IPS-NIHi7 (cell line): ENCODE data around the gene AP2A2.
"Not testable (repeated sequence)": the region's sequence is repeated elsewhere in the genome, so short reads cannot be mapped to it uniquely, and the experiment has no call there.

Experiments used
- DNase-seq: peaks from one replicate; pipeline ENCODE4 v3.0.0; 2012; ENCODE audit warnings: mixed read lengths; ENCODE audit errors: extremely low spot score

Gene AP2A2

DNA sequence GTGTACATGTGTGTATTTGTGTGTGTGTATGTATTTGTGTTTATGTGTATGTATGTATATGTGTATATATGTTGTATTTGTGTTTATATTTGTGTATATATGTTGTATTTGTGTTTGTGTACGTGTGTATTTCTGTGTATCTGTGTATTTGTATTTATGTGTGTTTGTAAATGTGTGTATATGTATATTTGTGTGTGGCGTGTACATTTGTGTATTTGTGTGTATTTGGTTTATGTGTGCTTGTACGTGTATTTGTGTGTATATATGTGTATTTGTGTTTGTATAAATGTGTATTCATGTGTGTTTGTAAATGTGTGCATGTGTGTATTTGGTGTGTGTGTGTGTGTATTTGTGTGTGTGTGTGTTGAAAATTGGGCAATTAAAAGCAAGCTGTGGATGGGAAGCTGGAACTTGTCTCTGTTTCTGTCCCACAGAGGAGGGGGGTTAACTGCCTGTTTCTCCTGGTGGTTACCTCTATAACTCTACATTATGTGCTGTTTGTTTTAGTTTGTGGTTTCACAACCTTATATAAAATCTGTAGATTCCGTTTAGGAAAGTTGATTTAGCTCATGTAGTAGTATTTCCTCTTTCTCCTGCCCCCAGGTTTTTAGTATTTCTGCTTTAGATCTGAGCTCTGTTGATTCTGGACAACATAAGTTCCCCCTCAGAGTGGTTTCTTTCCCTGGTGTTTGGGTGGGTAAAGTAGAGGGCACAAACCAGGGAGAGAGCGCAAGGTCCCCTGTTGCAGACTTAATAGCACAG lies 28.9 kb downstream of the AP2A2 start:
- DNase-seq, result peak; percentile 4

DNA sequence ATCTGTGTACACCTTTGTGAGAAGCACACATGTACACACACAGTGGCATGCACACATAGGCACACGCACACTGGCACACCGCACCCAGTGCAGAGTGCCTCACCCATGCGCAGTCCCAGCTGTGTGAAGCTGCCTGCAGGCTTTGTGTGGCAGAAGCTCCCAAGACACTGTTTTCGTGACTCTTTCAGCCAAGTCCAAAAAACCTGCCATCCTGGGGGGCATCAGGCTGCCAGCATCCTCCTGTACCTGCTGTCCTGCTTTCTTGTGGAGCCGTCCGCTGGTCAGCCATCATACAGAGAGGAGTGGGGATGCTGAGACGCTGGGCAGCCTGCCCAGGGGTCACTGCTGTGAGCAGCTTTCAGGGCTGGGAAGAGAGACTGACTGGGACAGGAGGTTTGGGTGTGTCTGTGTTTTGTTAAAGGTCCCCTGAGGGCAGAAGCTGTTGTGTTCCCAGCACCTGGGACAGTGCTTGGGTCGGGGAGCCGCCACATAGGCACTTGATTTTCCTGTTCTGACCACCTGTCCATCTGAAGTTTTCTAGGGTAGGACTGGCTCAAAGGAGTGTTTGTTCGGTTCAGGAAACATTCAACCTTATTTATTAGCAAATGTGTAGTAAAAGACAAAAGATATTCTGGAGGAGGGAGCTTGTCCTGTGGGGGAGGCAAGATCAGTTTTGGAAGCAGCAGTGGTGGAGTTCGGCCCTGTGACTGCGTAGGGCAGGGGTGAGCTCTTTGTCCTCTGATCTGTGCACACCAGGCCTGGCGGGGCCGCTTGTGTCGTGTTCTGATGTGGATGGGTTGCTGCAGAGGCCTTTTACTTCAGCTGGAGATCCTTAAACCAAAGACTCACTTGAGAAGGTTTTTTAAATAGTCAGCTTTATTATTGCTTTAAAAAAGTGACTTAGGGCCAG lies 29.7 kb downstream of the AP2A2 start:
- peak; percentile 57 for DNase-seq

DNA sequence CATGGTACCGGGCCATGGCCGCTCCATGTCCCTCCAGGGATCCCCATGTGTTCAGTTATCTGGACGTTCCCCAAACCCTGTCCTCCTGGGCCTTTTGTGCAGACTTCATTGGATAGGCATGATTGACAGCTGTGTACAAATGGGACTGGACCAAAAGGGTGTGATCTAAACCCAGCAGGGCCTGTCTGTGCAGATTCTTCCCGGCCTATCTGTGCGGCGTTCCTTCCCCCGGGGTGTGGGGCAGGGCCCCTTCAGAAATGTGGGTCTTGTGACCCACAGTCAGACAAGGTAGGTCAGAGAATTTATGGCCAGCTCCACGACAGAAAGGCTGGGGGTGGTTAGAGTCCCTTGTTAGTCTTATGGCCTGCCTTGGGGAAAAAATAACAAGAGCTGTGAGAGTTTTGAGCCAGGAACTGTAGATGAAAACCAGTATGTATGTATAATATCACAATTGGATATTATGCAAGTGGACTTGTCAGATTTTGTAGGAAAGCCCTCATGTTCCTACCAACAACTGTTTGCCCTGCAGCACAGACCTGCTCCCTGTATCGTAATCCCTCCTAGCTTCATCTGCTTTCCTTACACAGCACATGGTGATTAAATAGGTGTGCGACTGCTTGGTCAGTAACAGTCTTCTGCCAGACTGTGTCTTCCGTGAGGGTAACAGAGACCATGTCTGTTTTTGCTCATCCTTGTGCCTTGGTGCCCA lies 31.7 kb downstream of the AP2A2 start:
- peak; percentile 2 for DNase-seq

DNA sequence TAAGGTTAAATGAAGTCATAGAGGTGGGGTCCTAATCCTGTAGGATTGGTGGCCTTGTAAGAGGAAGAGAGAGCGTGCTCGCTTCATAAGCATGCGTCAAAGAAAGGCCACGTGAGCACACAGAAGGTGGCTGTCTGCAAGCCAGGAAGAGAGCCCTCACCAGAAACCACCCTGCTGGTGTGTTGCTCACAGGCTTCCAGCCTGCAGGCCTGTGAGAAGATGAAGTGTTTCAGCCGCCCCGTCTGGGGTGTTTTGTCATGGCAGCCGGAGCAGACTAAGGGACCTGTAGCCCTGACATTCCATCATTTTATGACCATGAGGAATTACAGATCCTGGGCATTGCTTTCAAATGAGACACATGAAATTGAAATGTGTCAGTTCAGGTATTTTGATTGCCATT lies 32.4 kb downstream of the AP2A2 start:
- DNase-seq, result peak; percentile 3

DNA sequence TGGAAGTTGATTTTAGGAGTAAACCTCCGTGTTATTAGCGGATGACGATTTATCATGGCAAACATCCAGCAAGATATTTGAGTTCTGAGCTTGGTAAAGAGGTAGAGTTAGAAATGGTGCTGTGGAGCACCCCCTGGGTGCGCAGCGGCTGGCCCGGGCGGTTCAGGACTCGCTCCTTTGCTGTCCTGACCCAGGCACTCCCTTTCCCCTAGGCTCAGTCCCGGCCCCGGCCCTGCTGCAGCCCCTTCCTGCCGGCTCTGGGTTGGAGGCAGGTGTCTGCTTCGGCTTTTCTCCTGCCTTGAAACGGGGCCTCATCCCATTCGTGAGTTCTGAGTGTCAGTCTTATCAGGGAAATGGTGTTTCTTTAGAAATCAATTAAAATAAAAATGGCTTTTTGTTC lies 33.4 kb downstream of the AP2A2 start:
- peak; percentile 30 for DNase-seq

DNA sequence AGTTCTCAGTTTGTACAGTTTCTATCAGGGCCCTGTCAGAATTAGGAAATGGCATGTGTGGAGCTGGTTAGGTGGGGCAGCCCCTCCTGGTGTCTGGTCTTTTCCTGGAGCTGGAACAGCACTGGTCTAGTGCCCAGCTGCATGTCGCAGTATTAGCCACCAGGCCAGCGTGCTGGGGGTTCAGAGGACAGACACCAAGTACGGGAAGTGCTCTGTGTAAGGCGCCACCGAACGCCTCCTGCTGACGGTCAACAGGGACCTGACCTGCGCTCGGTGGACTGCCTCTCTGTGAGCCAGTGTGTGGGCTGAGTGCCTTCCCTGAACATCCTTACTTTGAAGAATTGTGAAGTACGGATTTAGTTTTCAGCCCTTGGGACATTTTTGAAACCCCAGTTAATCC lies 33.9 kb downstream of the AP2A2 start:
- peak; percentile 11 for DNase-seq

DNA sequence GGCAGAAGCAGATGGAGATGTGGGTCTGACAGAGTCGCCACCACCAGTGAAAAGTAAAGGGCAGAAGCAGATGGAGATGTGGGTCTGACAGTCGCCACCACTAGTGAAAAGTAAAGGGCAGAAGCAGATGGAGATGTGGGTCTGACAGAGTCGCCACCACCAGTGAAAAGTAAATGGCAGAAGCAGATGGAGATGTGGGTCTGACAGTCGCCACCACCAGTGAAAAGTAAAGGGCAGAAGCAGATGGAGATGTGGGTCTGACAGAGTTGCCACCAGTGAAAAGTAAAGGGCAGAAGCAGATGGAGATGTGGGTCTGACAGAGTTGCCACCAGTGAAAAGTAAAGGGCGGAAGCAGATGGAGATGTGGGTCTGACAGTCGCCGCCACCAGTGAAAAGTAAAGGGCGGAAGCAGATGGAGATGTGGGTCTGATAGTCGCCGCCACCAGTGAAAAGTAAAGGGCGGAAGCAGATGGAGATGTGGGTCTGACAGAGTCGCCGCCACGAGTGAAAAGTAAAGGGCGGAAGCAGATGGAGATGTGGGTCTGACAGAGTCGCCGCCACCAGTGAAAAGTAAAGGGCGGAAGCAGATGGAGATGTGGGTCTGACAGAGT lies 35.7 kb downstream of the AP2A2 start:
- DNase-seq, result not testable (repeated sequence)

DNA sequence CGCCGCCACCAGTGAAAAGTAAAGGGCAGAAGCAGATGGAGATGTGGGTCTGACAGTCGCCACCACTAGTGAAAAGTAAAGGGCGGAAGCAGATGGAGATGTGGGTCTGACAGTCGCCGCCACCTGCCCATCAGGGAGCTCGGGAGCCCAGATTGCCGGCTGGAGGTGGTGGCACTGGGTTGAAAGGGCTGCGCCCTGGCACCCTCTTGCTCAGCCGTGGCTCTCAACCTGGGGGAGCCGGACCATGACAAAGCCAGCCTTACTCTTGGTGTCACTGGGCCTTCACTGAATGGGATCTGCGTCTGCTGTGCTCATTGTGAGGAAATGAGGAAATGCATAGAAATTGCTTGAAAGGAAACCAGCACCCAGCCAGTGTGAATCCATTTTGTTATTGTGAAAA lies 36.3 kb downstream of the AP2A2 start:
- no peak for DNase-seq

DNA sequence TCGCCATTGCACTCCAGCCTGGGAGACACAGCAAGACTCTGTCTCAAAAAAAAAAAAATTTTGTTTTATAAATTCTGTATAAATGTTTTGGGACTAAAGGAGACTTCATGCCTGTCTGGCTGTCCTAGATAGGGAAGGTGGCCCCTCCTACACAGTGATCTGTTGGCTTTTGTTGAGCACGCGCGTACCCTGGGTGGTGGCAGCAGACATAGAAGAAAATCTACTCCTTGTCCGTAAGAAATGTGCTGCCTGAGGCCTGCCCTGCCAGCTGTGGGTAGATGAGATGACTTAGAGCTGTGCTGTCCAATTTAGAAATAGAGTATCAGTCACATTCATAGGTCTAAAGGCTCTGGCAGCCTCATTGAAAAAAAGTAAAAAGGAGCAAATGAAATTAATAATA lies 37.0 kb downstream of the AP2A2 start:
- no peak for DNase-seq

DNA sequence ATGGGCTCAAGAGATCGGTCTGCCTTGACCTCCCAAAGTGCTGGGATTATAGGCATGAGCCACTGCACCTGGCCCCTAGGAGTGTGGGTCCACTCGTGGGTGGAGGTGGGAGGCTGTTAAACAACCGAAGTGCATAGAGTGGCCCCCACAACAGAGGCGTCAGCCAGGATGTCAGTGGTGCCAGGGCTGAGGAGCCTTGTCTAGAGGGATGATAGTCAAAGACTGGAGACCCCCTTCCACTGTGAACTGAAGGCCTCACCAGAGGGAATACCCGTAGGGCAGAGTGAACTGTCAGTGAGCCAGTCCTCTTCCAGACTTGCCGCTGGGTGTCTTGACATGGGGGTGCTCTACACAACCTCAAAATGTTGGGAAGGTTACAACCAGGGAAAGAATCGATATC lies 38.2 kb downstream of the AP2A2 start:
- no peak for DNase-seq

DNA sequence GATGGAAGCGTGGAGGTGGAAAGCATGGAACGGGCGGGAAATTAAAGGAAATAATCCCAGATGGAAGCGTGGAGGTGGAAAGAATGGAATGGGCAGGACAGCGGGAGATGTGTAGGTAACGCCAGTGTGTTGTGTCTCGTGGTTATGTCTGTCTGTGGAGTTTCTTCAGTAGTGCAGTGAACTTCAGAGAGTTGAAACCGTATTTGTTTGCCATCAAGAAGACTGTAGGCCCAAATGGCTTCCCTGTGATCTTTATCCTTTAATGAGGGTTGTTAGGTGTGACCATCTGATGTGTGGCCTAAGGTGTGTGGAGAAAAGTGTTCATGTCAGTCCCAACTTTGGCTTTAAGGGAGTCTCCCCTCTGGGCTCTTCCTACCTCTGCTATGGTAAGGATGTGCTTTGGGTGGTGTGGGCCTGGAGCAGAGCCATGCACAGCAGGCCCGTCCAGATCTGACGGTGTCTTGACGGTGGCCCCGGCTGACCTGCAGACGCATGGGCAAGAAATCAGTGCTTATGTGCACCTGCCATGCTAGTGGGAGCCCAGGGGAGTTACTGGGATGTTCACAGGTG lies 39.6 kb downstream of the AP2A2 start:
- DNase-seq, result no peak

DNA sequence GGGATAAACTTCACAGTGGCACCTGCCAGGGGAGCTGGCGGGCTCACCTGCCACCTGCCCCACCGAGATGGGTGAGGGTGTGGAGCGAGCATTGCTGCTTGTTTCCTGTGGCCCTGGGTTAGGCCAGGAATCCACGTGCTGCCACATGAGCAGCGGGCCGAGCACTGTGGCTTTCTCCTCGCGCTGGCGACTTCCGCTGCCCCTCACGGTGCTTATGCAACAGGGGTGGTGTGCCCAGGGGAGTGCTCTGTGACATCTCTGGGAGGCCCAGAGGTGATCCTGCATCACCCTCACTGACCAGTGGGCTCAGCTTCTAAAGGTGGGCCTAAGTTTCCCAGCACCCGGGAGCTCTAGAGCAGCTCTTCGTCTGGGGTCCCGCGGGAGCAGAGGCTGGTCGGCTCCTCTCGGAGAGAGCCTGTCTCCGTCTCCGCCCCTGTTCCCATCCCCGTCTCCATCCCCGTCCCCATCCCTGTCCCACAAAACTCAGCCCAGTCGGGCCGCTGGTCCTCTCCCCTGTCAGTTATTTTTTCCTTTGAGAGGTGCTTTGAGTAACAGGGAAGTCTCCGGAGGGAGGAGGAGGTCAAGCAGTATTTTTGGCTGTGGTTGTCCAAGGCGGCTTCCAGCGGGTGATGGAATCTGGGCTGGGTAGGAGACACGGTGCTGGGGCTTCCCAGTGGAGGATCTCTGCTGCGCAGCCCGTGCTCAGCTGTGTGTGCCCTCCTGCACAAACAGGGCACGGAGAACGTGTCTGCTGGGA lies 42.5 kb downstream of the AP2A2 start:
- no peak for DNase-seq

DNA sequence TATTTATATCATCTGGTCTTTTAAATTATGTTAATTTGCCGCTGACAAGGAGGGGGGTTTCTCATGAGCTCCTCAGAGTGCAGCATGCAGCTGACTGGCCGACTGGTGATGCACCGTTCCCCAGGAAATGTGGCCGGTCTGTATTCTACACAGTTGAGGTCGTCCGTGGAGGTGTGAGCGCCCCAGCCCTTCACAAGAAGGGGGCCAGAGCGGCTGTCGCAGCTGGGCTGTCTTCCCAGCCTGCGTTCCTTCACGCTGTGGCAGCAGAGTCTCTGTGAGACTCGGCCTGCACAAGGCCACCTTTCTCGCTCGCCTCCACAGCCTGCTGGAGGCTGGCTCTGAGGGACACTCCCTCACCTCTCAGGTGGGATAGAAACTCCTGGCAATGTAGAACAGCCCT lies 43.2 kb downstream of the AP2A2 start:
- no peak for DNase-seq

DNA sequence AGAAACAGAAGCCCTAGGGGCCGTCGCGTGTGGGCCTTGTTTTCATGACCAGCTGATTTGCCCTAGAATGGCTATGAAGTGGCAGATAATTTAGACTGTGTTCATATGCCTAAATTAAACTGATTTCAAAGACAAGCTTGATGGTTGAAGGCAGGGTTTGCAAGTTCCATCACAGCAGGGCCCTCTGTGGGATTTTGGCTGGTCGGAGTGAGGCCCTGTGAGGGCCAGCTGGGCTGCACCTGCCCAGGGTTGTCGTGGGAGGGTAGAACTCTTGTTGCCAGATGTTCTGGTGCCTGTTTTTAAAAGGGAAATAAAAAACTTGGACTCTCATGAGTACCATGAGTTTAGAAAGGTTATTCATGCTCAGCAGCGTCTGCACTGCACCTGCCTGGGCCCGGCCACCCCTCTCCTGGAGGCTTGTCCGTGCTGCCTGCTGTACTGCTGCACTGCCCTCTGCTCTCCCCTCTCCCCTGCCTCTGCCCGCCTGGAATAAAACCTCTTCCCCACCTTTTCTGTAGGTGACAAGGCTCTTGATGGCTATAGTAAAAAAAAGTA lies 44.1 kb downstream of the AP2A2 start:
- no peak for DNase-seq

DNA sequence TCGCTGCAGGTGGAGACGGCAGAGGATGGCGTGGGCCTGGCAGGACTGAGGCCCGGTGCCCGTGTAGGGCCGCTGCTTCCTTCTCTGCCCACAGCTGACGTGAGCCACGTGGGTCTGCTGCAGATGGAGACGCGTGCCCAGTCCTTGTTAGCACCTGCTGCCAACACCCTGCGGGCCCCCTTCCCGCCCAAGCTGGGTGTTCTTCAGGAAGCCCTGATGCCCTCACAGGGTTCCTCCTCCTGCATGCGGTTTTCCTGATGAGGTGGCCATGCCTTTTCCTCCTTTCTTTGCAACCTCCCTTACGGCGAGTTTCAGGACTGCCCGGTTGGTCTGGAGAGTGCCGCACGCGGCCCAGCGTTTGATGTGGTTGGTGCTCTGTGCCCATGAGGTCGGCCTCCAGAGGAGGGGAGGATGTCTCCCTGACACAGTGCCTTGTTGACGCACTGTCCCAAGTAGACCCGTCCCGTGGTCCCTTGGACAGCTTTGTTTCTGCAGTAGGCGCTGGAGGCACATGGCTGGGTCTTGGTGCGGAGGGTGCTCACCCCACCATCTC lies 44.7 kb downstream of the AP2A2 start:
- no peak for DNase-seq

DNA sequence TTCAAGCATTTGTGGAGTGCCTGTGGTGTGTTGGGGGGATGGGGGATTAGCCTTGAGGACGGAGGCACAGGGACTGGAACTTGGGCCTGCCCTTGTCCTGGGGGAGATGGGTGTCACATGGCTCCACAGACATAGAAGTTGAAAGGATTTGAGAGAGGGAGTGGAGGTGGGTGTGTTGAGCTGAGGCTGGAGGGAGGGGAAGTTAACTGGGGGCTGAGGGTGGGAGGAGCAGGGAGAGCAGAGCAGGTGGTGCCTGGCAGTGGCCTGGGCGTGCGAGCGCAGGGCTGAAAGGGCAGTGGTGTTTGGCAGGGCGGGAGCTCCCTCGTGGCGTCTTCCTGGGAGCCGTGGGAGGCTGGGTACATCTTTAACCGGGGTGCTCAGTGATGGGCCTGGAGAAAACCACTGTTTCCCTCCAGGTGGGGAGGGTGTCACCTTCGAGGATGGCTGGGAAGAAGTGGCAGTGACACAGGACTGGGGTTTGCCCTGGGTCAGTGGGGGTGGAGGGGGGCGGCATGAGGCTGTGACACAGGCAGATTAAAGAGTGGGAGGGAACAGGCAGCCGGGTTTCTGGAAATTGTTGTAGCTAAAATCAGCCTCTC lies 45.5 kb downstream of the AP2A2 start:
- DNase-seq, result no peak

DNA sequence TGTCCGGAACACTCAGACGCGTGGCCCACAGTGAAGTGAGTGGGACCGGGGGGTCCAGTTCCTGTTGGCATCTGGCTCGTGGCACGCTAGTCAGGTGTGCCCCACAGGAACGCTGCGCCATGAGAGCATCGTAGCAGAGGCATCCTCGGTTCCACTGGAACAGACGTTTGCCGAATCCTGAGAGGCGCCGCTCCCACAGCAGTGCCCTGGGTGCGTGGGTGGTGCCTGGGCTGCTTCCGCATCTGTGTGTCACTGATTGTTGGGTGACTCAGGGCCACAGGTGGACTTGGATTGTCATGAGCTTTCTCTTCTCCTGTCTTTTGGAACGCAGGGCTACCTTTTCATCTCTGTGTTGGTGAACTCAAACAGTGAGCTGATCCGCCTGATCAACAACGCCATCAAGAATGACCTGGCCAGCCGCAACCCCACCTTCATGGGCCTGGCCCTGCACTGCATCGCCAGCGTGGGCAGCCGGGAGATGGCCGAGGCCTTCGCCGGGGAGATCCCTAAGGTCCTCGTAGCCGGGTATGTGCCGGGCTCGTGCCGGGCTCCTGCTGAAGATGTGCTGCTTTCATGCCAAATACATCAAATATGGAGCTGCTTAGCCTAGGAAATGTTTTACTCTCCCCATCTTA lies 46.2 kb downstream of the AP2A2 start:
- no peak for DNase-seq

DNA sequence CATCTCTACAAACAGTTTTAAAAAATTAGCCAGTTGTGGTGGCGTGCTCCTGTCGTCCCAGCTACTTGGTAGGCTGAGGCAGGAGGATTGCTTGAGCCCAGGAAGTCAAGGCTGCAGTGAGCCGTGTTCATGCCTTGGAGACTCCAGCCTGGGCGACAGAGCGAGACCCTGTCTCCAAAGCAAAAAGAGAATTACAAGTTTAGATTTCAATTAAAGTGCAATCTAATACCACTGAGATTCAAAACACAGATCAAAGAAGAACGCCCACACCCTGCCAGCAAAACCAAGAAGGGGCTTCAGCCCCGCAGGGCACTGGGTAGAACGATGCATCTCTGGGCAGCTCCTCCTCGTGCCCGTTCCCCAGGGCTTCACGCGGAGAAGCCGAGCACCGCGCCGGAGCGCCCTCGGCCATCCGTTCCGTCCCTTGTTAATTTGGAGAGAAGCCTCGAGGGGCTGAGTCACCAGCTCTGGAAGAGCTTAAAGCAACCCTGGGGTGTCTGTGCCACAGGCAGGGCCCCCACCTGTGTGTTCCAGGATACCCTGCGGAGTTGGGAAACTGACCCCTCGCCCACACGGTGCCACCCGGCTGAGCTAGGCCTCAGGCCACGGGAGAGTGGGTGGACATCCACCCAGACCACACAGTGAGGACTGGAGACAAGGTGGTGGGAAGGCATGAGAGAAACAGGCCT lies 47.0 kb downstream of the AP2A2 start:
- no peak for DNase-seq

DNA sequence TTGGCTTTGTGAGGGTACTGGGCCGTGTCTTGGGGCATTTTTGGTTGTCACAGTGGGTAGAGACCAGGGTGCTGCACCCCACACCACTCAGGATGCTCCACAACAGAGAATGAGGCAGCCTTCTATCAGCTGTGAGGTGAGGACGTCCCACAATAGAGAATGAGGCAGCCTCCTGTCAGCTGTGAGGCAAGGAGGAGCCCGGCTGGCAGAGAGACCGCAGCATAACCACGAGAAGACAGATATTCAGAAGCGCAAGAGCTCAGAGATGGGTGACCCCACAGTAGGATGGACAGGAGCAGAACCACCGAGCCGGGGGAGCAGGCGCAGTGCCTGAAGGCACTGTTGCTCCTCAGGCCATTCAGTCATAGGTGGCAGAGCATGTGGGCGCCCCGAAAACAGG lies 47.6 kb downstream of the AP2A2 start:
- no peak for DNase-seq
